Osteoblast (primary cell): Measurements from ENCODE around the gene MMP28. TPM values are rescaled to one million over a fixed set of nuclear protein-coding genes. Genes with fewer than 3 reads are reported as not detected.

Experiments
- DNase-seq: peaks from one replicate; pipeline ENCODE4 v3.0.0; 2011; ENCODE audit warnings: low spot score, mixed read lengths; ENCODE audit not compliant: insufficient read length; ENCODE audit errors: missing footprints
- H2AFZ ChIP-seq: 2 replicates; pipeline ENCODE4 v1.6.0; 2011; ENCODE audit warnings: mild to moderate bottlenecking, low read length
- H3K27ac ChIP-seq: 2 replicates; pipeline ENCODE4 v1.5.1; 2011; ENCODE audit warnings: mild to moderate bottlenecking, low read depth, low read length, moderate library complexity
- H3K27me3 ChIP-seq: 2 replicates; pipeline ENCODE4 v1.6.0; 2012; ENCODE audit warnings: mild to moderate bottlenecking, control low read depth, inconsistent platforms, low read length, moderate library complexity; ENCODE audit not compliant: insufficient read depth
- H3K36me3 ChIP-seq: 2 replicates; pipeline ENCODE4 v1.5.1; 2011; ENCODE audit warnings: mild to moderate bottlenecking, low read length, control low read depth, moderate library complexity; ENCODE audit not compliant: insufficient read depth
- H3K4me1 ChIP-seq: 2 replicates; pipeline ENCODE4 v1.5.1; 2011; ENCODE audit warnings: mild to moderate bottlenecking, low read length, control low read depth, moderate library complexity; ENCODE audit not compliant: insufficient read depth
- H3K4me2 ChIP-seq: 2 replicates; pipeline ENCODE4 v1.6.0; 2011; ENCODE audit warnings: mild to moderate bottlenecking, low read length; ENCODE audit not compliant: insufficient read depth
- H3K4me3 ChIP-seq: fragments of 200-600 bp; sonication (generic); 3 replicates; pipeline ENCODE4 v1.5.1; 2012; ENCODE audit warnings: mild to moderate bottlenecking, low read length, inconsistent platforms; ENCODE audit not compliant: insufficient read depth
- H3K79me2 ChIP-seq: 2 replicates; pipeline ENCODE4 v1.6.0; 2012; ENCODE audit warnings: mild to moderate bottlenecking, low read length, control low read depth, inconsistent platforms; ENCODE audit not compliant: insufficient read depth
- H3K9me3 ChIP-seq: 2 replicates; pipeline ENCODE4 v1.5.1; 2011; ENCODE audit warnings: low read depth, low read length, control low read depth
- H4K20me1 ChIP-seq: 2 replicates; pipeline ENCODE4 v1.6.0; 2012; ENCODE audit warnings: mild to moderate bottlenecking, low read length, control low read depth; ENCODE audit not compliant: insufficient read depth
- CTCF ChIP-seq: IDR thresholded peaks from 2 replicates; pipeline ENCODE4 v1.5.1; 2011; ENCODE audit warnings: mild to moderate bottlenecking, low read depth, low read length, moderate library complexity; ENCODE audit errors: extremely low read depth
- total RNA-seq: library from RNA; depleted of rRNA; stranded (reverse); fragments of >200 nt; gene quantifications from 2 replicates; pipeline ENCODE4 v1.2.3, GENCODE V29; 2012

The MMP28 gene
- total RNA-seq = 1.2 and 1.8 TPM in 2 replicates

GRCh38 chr17:35795007-35795870 lies at the start of gene MMP28:
Gene MMP28, minus strand, starts transcription at chr17:35795641. Its CDS starts 264 bp downstream, at chr17:35795377.
- no peaks in the 10 kb centered on the region for H3K79me2 ChIP-seq

GRCh38 chr17:35844547-35844946 lies 49.1 kb upstream of the MMP28 start:
- H3K4me2 ChIP-seq = no peak overlapping the region
- no peak overlapping the region for H3K27ac ChIP-seq
- H3K79me2 ChIP-seq = peaks cover 4% of the 10 kb centered on the region
- no peaks in the 10 kb centered on the region for H3K27me3 ChIP-seq
- H3K4me1 ChIP-seq = peaks cover 4% of the 10 kb centered on the region
- H3K4me3 ChIP-seq = no peak overlapping the region
- no peak overlapping the region for H2AFZ ChIP-seq
- peaks cover 77% of the 10 kb centered on the region for H3K36me3 ChIP-seq
- DNase-seq = no peak
- TF ChIP-seq CTCF = no peak
- H3K9me3 ChIP-seq = no peaks in the 10 kb centered on the region
- H4K20me1 ChIP-seq = peaks cover 15% of the 10 kb centered on the region

More at GRCh38 chr17:35795007-35795870, at the start of gene MMP28:
- Histone ChIP-seq H3K9me3 (no peaks in the 10 kb centered on the region), H3K27me3 (peaks cover 67% of the 10 kb centered on the region), H3K4me2 (peak within 1 kb of the TSS; percentile 78), H2AFZ (peak within 1 kb of the TSS; percentile 72), H3K4me3 (peak within 1 kb of the TSS; percentile 58), H4K20me1 (no peaks in the 10 kb centered on the region), H3K4me1 (peaks cover 9% of the 10 kb centered on the region), H3K36me3 (no peaks in the 10 kb centered on the region), H3K27ac (no peak within 1 kb of the TSS)
- DNase-seq = peak; percentile 80
- TF ChIP-seq CTCF = no peak

- Histone ChIP-seq H3K4me2 (no peak overlapping the region), H3K9me3 (no peaks in the 10 kb centered on the region), H3K27ac (no peak overlapping the region), H3K4me3 (no peak overlapping the region), H2AFZ (no peak overlapping the region), H4K20me1 (peaks cover 14% of the 10 kb centered on the region), H3K36me3 (peaks cover 82% of the 10 kb centered on the region), H3K27me3 (no peaks in the 10 kb centered on the region), H3K79me2 (peaks cover 4% of the 10 kb centered on the region), H3K4me1 (peaks cover 4% of the 10 kb centered on the region)
- TF ChIP-seq CTCF = no peak
- no peak for DNase-seq
Measured at GRCh38 chr17:35843698-35844097, 48.3 kb upstream of the MMP28 start.

- Histone ChIP-seq H3K36me3 (peaks cover 83% of the 10 kb centered on the region), H3K4me2 (no peak overlapping the region), H3K79me2 (peaks cover 4% of the 10 kb centered on the region)
Measured at GRCh38 chr17:35842239-35842638, 46.8 kb upstream of the MMP28 start.

More at GRCh38 chr17:35842239-35842638, 46.8 kb upstream of the MMP28 start:
- no peak for TF ChIP-seq CTCF
- H3K9me3 ChIP-seq = no peaks in the 10 kb centered on the region
- no peak for DNase-seq
- H3K27ac ChIP-seq = no peak overlapping the region
- peaks cover 14% of the 10 kb centered on the region for H4K20me1 ChIP-seq
- no peak overlapping the region for H3K4me3 ChIP-seq
- peaks cover 4% of the 10 kb centered on the region for H3K4me1 ChIP-seq
- H3K27me3 ChIP-seq = no peaks in the 10 kb centered on the region
- H2AFZ ChIP-seq = no peak overlapping the region
